ENCODE measurements around the gene CHCHD3.

DNA sequence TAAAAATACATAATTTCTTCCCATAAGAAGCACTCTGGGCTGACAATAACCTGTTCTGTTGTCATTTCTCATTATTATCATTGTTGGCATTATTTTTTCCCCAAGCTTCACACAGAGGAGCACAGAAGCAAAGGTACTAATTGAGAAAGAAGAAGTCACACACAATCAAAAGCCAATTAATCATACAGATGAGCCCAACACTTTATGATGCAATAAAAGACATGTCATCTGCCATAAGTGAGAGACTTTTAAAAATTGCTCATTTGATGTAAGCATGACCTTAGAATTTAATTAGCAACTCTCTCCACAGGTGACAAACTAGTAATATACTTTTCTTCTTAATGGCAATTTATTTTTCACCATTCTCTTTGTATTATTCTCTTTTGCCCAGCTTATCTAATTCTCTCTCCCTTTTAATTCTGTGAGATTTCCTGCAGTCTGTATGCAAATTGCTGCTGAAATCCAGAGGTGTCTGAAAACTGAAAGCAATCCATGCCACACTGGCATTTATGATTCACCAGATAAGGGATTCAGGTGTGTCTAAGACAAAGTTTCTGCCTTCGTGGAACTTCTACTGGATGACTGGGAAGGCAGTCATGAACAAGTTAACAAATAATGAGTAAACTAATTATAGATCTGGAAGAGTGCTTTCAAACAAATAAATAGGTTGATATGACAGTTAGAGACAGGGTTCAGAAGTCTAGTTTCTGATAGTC, 203.5 kb downstream of the CHCHD3 start:
- TF ChIP-seq, protein P1, sequence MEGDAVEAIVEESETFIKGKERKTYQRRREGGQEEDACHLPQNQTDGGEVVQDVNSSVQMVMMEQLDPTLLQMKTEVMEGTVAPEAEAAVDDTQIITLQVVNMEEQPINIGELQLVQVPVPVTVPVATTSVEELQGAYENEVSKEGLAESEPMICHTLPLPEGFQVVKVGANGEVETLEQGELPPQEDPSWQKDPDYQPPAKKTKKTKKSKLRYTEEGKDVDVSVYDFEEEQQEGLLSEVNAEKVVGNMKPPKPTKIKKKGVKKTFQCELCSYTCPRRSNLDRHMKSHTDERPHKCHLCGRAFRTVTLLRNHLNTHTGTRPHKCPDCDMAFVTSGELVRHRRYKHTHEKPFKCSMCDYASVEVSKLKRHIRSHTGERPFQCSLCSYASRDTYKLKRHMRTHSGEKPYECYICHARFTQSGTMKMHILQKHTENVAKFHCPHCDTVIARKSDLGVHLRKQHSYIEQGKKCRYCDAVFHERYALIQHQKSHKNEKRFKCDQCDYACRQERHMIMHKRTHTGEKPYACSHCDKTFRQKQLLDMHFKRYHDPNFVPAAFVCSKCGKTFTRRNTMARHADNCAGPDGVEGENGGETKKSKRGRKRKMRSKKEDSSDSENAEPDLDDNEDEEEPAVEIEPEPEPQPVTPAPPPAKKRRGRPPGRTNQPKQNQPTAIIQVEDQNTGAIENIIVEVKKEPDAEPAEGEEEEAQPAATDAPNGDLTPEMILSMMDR (conservative IDR thresholded peaks at IDR 0.05), result no peak
- no peak for TF ChIP-seq EZH2 (IDR thresholded peaks at IDR 0.05; ENCODE audit: low read depth)

Measured in PC-9 (cell line).